Neural progenitor cell (in vitro differentiated cells): Measurements from ENCODE around the gene NACA2.

Experiments
- EZH2 ChIP-seq: fragments of 200-600 bp; sonication (generic); IDR thresholded peaks from 2 replicates; pipeline ENCODE4 v1.6.1; 2017; ENCODE audit warnings: antibody characterized with exemption, mild to moderate bottlenecking, moderate library complexity
- TF ChIP-seq, protein P1 (sequence below): fragments of 200-600 bp; sonication (generic); IDR thresholded peaks from 2 replicates; pipeline ENCODE4 v1.5.1; 2017; ENCODE audit warnings: antibody characterized with exemption, mild to moderate bottlenecking

DNA sequence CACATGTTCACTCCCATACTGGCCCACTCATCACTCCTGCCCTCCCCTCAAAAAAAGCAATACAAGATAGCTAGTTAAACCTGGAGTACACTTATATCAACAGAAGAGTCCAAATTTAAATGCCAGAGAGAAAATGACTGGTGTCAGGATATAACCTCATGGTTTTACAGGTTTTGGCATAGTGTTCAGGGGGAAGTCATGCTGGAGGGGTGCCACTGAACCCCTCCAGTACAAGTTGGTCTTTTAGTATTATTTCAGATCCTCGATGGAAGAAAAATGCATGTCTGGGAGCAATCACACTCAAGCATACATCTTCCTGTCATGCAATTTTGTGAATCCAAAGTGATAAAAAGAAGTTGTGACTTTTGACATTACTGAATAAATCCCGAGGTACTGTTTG is 10.5 kb downstream of the NACA2 start:
- TF ChIP-seq, protein P1, sequence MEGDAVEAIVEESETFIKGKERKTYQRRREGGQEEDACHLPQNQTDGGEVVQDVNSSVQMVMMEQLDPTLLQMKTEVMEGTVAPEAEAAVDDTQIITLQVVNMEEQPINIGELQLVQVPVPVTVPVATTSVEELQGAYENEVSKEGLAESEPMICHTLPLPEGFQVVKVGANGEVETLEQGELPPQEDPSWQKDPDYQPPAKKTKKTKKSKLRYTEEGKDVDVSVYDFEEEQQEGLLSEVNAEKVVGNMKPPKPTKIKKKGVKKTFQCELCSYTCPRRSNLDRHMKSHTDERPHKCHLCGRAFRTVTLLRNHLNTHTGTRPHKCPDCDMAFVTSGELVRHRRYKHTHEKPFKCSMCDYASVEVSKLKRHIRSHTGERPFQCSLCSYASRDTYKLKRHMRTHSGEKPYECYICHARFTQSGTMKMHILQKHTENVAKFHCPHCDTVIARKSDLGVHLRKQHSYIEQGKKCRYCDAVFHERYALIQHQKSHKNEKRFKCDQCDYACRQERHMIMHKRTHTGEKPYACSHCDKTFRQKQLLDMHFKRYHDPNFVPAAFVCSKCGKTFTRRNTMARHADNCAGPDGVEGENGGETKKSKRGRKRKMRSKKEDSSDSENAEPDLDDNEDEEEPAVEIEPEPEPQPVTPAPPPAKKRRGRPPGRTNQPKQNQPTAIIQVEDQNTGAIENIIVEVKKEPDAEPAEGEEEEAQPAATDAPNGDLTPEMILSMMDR: no peak
- TF ChIP-seq EZH2: no peak
